NCI-H1092 treated with DMSO at 0.1 percent for 48 hours (cell line): Measurements from ENCODE around the gene SLAMF7.
"Not testable (repeated sequence)": the region's sequence is repeated elsewhere in the genome, so short reads cannot be mapped to it uniquely, and the experiment has no call there.

Source experiments
- DNase-seq: peaks from one replicate; lab custom pipeline; 2025; lab: John Stamatoyannopoulos, UW

The SLAMF7 gene, protein sequence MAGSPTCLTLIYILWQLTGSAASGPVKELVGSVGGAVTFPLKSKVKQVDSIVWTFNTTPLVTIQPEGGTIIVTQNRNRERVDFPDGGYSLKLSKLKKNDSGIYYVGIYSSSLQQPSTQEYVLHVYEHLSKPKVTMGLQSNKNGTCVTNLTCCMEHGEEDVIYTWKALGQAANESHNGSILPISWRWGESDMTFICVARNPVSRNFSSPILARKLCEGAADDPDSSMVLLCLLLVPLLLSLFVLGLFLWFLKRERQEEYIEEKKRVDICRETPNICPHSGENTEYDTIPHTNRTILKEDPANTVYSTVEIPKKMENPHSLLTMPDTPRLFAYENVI

DNA sequence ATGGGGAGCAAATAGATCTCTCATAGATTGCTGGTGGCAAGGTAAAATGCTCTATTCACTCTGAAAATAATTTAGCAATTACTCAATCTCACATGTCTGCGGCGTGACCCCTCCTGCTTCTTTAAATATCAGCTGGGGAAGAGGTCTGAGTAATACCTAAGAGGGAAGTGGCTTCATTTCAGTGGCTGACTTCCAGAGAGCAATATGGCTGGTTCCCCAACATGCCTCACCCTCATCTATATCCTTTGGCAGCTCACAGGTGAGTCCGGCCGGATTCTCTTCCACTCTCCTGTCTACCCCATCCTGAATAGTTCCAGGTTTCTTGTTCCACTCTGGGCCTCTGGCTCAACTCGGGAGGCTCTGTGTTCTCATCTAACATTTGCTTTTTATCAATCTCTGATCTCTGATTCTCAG, at the start of gene SLAMF7:
Gene SLAMF7, plus strand, starts transcription at position 150 of the 414 bp plus-strand sequence. Its CDS starts 55 bp downstream, at position 205.
- no peak for DNase-seq

DNA sequence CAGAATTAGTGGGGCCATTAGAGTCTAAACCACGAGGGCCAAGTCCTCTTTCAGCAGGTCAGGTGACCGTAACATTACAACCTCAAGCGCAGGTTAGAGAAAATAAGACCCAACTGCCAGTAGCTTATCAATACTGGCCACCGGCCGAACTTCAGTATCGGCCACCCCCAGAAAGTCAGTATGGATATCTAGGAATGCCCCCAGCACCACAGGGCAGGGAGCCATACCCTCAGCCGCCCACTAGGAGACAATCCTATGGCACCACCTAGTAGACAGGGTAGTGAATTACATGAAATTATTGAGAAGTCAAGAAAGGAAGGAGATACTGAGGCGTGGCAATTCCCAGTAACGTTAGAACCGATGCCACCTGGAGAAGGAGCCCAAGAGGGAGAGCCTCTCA, 46.7 kb upstream of the SLAMF7 start:
- not testable (repeated sequence) for DNase-seq

DNA sequence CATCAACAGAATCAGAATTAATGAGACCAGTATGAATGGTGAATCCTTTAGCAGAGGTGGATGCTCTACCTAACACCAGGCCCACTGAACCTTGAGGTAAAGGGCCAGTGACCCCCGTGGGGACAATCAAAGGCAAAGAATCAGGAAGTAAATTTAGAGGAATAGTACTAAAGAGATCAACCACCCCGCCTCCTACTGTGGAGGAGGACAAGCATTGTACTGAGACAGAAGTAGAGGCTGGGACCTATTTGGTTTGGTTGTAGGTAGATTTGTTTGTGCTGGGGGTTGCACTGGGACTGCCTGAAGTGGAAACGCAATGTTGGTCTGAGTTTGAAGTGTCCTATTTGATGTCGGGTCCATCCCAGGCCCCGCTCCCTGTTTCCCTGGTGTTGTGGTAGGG, 36.9 kb upstream of the SLAMF7 start:
- DNase-seq: no peak

DNA sequence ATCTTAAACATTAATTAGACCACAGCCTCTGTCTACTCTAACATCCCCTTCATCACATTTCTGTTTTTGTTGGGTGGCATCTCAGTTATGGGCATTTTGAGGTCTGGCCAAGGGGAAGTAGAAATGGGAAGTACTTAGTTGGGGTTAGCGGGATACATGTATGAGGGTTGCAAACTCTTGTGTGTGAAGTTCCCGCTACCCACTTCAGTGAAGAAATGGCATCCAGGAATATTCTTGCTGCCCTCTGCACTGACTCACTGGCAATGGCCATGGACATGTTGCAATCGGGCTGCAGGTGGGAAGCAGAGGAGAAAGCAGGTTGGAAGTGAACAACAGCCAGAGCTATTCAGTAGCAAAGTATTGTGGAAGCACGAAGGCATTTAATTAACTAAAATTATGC, 34.8 kb upstream of the SLAMF7 start:
- no peak for DNase-seq

DNA sequence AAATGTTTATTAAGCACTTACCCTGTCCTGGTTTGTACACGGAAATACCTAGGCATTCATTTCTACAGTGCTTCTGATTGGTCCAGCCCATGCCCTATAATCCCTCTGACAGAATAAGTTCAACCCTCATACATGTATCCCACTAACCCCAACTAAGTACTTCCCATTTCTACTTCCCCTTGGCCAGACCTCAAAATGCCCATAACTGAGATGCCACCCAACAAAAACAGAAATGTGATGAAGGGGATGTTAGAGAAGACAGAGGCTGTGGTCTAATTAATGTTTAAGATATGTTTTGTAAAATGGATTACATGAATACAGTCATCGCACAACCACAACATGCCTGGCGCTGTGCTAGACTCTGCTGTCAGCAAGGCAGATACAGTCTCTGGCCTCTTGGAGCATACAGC, 33.8 kb upstream of the SLAMF7 start:
- DNase-seq: not testable (repeated sequence)

DNA sequence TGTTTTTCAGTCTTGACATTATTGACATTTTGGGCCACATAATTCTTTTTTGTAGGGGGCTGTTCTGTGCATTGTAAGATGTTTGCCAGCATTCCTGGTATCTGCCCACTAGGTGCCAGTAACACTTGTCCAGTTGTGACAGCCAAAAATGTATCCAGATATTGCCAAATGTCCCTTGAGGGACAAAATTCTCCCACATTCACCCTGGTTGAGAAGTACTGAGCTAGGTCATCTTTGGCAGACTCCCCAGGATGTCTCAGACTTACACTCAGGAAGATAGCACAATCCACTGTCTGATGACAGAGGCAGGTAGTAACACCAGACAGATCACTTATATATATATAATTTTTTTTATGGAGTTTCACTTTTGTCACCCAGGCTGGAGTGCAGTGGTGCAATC, 33.3 kb upstream of the SLAMF7 start:
- DNase-seq: no peak

DNA sequence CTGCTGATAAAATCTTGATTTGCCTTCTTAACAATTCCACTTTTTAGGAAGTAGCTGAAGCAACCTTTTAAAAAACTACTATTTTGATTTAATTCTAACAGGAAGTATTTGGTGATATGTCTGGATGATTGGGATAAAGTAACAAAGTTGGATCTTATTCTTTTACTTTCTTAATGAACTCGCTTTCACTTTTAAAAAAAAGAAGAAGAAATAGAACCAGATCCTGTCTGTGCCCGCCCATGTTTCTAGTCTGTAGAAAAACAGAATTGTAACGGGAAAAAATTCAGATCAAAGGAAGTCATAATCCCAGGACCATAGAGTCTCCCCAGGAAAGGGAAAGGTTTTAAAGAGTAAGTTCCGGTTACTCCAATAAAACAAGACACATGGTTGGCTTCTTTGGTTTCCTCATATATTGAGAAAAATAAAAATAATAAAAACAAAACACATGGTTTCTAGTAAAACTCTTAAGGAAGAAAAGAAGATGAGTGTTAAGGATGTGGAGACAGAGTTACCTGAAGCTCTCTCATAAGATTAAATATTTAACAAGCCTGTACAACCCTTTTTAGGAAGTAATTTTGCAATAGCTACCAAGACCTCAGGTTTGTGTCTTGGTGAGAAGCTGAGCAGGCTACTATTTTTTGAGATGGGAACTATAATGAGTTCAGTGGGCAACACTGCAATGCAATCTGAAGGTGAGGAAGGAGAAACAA, 32.4 kb upstream of the SLAMF7 start:
- DNase-seq: no peak

DNA sequence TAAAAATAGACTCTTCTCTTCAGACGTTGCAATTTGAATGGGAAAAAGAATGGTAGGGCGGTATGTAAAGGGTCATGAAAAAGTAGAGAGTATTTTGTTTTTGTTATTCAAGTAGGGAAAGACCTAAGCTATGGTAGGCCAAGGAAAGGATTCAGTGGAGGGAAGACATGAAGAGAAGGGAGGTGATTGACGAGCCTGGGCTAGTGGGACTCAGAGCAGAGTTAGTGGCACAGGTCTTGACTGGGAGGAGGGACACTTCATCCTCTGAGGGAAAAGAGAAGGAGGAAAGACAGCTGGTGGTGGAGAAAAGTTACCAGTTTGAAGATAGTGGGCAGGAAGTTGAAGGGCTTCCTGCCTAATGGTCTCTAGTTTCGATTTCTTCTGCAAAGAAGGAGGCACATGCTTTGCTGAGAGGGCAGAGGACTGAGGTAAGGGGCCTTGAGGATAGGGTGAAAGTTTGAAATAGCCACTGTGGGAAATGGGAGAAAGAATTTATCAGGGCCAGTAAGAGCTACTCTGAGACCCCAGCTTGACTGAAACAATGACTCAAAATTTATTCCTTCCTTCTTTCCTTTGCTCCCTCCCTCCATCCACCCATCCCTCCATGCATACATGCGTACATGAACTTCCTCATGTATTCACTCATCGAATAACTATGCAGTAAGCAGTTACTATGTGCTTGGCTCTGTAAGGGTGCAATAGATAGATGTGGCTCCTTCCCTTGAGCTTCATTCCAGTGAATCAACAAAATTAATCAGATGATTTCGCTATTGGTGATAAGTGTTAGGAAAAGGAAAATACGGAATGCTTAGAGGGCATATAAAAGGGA, 31.6 kb upstream of the SLAMF7 start:
- no peak for DNase-seq

DNA sequence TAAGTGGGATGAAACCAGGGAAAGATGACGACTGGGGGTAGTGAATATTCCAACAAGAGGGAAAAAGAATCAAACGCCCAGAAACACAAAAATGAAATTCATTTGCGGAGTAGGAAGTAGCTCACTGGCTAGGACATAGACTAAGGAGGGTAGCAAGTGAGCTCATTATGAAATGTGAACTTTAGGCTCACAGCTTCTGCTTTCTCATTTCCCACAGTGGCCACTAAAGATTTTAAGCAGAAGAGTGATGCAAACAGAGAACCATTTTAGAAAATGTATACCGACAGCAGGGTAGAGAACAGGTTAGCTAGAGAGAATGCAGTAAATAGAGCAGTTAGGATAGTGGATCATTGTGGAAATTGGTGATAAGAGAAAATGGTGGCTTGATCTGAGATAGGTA, 30.9 kb upstream of the SLAMF7 start:
- DNase-seq: no peak

DNA sequence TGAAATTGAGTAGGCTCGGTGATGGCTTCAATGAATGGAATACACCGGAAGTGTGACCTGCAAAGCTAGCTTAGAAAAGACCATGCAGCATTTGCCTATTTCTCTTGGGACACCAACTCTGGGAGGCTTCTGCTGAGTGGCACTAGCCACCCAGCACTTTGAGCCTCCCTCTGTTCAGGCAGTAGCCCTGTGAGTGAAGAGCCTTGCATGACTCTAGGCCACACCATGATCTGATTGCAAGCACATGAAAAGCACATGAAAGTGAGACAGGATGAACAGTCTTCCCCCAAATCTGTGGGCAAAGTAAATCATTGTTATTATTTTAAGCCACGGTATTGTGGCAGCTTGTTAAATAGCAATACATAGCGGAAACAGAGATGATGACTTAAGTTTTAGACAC, 30.2 kb upstream of the SLAMF7 start:
- DNase-seq: no peak

DNA sequence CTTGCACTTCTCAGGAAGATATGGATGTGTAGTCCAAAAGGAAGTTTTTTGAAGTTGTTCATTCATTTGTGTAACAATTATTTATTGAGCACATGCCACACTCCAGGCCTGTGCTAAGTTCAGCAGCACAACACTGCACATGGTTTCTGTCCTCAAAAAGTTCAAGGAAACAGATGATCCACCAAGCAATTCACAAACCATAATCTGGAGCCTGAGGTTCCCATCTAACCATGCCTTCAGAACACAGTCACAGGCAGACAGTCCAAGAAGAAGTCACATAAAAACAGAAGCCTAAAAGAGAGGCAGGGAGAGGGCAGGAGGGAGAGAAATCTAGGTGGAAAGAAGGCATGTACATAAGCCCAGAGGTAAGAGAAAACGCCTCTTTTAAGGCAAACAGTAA, 29.3 kb upstream of the SLAMF7 start:
- DNase-seq: no peak

DNA sequence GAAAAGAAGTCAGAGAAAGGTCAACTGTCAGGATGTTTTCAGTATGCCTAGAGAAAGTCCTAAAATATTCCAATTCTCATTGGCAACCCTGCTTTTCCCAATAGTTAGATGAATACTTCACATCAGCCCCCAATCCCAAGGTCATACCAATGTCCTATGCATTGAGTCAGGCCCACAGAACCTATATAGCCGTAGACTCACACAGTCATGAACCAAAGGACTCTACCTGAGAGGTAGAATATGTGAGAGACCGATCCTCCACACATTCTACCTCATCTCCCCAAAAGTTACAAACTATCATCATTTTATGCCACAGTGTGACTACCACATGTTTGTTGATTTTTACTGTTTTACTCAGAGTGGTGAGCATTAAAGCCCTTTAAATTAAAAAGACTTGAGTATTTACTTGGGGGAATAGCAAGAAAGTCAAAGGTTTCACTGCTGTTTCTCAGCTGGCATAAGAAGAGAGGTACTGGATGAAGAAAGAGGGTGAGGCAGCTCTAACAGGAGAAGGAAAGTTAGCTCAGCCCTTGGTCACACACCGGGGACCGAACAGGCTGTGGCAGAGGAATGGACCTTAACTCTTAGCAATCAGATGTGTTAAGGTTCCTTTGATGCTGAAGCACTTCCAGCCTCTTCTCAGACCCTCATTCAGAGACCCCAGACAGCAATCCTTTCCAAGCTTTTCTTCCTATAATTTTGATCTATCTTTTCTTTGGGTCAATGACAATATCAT, 28.4 kb upstream of the SLAMF7 start:
- DNase-seq: no peak

DNA sequence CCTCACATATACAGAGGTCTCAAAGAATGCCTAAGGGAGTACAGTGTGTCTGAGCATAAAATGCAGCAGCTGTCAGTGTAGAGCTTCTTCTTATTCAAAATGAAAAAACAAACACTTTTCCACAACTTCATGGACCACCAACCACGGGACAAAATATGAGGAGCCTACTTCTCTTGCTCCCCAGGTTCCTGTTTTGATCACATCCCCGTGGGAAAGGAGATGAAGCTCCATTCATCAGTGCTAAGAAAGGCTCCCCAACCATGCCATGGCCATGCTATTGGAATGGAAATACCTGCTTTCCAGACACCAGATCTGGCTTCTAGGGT, 27.8 kb upstream of the SLAMF7 start:
- DNase-seq: no peak

DNA sequence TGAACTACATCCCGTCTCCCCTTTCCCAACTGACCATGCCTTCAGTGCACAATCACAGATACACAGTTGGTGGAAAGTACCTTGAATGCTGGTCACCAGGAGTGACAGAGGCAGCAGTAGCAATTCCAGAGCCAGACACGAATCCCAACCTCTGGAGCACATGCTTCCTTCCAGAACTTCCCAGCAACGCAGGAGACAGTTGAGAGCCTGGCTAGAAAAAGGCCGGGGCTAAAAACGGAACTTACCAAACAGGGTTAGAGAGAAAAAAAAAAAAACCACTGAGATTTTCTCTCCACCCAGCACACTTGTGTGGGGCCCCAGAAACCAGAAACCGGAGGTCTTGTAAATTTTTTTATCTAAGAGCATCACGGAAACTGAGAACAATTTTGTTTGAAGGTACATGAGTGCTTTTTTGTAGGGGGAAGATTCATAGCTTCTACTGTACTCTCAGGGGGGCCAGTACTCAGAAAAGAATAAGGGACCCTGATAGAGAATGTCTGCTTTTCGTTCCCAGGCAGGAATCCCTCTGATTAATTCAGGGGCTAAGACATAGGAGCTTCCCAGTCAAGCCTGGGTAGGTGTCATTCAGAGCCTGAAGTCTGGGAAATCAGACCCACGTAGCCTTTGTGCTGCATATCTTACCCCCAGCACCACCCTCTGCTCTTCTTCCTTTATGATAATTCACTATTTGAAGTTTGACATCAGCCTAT, 27.3 kb upstream of the SLAMF7 start, which contains the start of gene CD48:
Gene CD48, minus strand, starts transcription at position 221 of the 710 bp plus-strand sequence. Its CDS starts 59 bp downstream, at position 162.
- DNase-seq: no peak

DNA sequence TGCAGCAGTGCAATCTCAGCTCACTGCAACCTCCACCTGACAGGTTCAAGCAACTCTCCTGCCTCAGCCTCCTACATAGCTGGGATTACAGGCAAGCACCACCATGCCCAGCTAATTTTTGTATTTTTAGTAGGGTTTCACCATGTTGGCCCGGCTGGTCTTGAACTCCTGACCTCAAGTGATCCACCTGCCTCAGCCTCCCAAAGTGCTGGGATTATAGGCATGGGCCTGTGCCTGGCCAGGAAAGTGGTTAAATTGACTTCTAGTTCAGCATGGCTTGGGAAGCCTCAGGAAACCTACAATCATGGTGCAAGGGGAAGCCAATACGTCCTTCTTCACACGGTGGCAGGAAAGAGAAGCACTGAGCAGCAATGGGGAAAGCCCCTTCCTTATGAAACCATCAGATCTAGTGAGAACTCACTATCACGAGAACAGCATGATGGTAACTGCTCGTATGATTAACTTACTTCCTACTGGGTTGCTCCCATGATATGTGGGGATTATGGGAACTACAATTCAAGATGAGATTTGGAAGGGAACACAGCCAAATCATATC, 26.4 kb upstream of the SLAMF7 start:
- DNase-seq: not testable (repeated sequence)

DNA sequence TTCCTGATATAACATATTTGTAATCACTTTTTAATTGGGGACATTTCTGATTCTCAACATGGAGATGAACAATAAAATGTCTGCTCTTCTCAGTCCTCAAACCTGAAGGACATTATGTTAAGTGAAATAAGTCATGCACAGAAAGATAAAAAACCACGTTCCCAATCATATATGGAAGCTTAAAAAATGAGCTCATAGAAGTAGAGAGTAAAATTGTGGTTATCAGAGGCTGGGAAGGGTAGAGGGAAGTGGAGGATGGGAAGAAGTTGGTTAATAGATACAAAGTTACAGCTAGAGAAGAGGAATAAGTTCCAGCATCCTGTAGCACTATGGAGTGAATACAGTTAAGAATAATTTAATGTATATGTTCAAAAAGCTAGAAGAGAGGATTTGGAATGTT, 25.9 kb upstream of the SLAMF7 start:
- DNase-seq: no peak

DNA sequence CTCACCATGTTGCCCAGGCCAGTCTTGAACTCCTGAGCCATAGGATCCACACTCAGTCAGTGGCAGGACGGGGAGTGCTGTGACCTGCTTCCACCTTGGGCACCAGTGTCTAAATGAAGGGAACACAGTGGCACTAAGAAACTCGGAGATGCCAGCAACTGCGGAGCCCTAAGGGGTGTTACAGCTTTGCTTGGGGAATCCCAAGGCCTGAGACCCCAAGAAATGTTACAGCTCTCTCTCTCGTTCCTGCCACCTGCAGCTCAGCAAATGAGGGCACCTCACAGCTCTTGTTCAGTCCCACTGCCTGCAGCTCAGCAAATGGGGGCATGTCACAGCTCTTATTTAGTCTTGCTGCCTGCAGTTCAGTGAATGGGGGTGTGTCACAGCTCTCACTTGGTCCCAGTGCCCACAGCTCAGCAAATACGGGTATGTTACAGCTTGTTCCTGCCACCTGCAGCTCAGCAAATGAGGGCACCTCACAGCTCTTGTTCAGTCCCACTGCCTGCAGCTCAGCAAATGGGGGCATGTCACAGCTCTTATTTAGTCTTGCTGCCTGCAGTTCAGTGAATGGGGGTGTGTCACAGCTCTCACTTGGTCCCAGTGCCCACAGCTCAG, 24.9 kb upstream of the SLAMF7 start:
- DNase-seq: not testable (repeated sequence)

DNA sequence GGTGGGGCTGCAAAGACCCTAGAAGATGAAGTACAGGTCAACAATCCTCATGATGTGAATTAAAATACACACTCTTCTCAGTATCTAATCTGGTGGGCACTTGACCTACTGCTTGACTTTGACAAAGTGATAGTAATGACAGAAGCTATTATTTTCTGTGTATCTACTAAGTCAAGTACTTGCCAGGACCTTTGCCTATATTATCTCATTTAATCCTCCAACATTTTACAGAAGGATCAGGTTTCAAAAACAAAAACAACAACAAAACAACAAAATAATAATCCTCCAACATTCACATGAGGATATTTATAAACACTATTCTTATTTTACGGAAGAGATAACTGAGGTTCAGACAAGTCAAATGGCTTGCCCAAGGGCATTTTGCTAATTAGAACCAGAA, 23.0 kb upstream of the SLAMF7 start:
- no peak for DNase-seq

DNA sequence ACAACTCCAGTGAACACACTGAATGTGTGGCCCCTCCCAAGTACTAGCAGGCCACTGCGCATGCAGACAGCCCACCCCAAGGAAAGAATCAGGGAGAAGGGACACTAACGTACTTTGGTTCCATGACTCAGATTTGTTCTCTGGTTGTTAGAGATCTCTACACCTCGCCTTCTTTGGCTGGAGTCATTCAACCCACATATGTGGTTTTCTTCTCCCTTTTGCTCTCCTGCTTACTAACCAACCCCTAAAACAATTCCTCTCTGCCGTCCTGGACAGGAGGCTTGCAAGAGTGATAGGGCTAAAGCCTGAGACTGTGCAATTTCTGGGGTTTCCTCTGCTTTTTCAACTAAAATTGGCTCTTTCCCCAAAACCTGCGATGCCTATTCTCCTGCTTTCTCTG, 21.7 kb upstream of the SLAMF7 start:
- no peak for DNase-seq

DNA sequence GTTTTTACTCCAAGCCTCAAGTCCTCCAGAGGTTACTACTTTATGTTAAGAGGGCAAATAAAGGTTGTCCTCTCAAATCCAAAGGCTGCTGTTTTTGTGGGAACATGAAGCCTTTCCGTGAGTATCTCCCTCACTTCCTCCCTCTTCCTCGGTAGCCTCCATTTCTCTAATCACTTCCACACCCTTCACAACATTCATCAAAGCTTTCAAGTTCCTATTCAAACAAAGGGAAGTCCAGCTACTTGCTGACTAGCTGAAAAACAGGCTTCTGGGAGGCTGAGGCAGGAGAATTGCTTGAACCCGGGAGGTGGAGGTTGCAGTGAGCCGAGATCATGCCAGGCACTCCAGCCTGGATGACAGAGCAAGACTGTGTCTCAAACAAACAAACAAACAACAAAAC, 20.8 kb upstream of the SLAMF7 start:
- no peak for DNase-seq
